HG03571 (cell line): ENCODE results near the gene KRT17.

Experiments used
- ATAC-seq: cut with Tn5 transposase; IDR thresholded peaks from one replicate; pipeline ENCODE4 v1.9.1; 2021; ENCODE audit not compliant: unreplicated experiment

KRT17 gene

DNA sequence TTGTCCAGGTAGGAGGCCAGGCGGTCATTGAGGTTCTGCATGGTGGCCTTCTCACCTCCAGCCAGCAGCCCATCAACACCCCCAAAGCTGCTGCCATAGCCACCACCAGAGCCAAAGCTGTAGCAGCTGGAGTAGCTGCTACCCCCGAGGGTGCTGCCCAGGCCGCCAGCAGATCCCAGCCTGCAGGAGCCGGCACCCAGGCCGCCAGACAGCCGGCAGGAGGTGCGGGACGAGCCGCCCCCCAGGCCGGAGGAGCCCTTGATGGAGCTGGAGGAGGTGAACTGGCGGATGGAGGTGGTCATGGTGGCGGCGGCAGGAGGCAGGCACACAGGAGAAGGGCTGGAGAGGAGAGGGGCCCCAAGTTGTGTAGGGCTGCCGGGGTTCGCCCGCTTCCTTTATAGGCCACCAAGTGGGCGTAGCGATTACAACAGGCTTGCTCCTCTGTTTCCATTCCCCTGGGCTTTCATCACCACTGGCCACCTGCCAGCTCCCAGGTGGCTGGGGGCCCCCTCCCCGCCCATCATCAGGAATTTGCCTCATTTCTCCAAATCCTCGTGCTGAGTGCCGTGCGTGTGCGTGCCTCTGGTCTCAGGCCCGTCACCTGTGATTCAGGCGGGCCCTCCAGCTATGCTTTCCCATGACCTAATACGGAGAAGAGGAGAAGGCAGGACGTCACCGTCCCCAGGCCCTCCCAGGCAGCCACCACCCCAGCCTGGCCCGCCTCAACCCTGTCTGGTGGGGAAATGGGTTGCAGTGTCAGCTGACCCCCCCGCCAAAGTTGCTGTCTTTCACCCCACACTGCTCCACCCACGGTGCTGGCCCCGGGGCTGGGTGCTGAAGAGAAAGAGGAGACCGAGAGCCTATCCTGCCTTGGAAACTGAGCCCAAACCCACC is at the start of gene KRT17:
Gene KRT17 (minus strand): TSS at position 368 of the 894 bp plus-strand sequence. CDS start 66 bp downstream, at position 302.
- no peak for ATAC-seq

- no peak for ATAC-seq
Measured at GRCh38 chr17:41672153-41672552, 47.8 kb upstream of the KRT17 start.

DNA sequence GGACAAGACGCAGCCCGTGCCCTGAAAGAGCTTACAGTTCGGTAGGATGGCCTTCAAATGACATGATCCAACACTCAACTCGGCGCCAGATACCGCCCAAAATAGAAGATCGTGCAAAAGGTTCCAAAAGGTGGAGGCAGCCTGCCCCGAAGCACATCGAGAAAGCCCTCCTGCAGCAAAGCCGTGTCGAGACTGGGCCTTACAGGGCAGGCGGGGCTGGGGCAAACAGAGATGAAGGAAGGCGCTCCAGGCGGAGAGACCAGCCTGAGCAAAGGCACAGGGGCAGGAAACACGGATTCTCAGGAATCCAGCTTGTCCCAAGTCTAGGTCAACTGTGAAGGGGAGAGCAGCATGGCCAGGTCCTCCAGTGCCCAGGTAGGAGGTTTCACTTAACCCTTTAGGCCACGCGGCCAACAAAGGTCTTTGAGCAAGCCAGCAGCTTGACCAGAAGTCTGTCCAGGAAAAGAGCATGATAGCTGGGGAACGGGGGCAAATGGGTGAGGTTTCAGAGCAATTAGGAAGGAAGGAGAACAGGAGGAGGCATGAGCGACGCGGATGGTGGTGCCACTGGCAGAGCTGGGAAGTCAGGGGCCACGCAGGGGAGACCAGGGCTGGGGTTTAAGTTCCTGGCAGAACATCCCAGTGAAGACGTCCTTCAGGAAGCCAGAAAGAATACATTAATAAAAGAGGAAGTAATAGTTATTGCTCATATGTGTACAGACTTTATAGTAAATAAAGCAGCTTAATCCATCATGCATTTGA is 43.1 kb upstream of the KRT17 start:
- ATAC-seq, result no peak

DNA sequence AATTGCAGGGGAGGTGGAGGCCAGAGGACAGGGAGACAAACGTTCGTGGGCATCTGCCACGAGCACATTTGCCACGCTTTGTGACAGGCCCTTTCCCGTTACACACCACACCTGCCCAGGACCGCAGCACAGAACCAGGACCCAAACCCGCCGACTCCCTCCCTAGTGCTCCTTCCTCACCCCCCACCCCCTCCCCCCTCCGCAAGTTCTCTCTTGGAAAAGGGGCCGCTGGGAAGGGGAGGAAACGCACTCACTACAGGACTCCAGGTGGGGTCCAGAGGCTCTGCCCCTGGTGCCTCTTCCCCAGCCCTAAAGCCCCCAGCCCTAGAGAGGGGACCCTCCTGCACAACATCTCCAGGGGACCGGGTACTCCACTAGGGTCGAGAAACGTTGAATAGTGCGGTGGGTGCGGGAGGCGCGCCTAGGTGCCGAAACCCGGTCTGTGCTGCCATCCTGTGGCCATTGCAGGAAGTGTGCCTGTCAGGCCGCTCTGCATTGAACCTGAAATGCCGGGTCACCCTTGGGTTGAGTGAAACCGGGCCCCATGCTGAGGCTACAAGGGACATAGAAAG is 42.4 kb upstream of the KRT17 start:
- ATAC-seq, result peak; percentile 37

- ATAC-seq, result peak; percentile 33
Measured at GRCh38 chr17:41666237-41666641, 41.9 kb upstream of the KRT17 start.

- ATAC-seq, result peak; percentile 56
Measured at GRCh38 chr17:41665566-41666236, 41.3 kb upstream of the KRT17 start.

DNA sequence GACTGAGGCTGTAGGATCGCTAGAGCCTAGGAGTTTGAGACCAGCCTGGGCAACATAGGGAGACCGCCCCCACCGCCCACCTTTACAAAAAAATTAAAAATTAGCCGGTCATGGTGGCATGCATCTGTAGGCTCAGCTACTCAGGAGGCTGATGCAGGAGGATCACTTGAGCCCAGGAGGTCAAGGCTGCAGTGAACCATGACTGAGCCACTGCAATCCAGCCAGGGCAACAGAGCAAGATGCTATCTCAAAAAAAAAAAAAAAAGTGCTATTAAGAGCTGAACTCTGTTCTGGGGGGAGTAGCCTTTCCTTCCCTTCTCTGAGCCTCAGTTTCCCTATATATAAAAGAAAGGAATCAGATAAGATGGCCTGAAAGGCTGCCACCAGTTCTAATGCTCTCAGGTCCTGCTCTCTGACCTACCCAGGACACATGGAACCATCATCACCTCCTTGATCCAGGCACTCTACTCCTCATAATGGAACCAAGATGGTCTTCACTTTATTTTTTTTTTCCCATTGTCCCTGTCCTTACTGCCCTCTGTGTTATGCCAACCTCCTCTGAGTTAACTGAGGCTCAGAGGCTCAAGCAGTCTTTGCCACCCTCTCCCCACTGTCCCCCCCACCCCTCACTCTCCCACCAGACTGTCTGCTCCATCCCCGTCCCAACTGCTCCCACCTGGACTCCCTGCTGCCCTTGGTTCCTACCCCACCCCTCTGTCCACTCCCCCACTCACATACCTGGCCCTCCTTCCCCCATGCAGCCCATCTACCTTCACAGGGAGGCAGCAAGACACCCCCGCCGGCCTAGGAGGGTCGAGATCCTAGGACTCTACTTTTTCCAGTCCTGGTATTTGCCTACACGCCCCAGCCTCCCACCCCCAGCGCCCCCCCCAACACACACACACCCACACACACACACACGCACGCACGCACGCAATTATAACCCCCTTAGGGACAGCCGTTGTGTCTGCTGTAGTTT is 40.5 kb upstream of the KRT17 start:
- no peak for ATAC-seq

DNA sequence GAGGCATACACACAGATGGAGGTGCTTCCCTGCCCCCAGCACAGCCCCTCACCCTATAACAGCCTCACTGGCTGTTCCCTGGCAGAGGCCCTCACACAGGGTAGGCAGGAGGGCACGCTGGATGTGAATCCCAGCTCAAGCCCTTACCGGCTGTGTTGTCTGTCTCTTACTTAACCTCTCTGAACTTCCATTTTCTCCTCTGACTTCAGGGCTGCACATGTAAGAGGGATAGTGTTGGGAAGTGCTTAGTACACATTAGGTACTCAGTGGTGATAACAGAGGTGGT is 39.7 kb upstream of the KRT17 start:
- ATAC-seq, result no peak

DNA sequence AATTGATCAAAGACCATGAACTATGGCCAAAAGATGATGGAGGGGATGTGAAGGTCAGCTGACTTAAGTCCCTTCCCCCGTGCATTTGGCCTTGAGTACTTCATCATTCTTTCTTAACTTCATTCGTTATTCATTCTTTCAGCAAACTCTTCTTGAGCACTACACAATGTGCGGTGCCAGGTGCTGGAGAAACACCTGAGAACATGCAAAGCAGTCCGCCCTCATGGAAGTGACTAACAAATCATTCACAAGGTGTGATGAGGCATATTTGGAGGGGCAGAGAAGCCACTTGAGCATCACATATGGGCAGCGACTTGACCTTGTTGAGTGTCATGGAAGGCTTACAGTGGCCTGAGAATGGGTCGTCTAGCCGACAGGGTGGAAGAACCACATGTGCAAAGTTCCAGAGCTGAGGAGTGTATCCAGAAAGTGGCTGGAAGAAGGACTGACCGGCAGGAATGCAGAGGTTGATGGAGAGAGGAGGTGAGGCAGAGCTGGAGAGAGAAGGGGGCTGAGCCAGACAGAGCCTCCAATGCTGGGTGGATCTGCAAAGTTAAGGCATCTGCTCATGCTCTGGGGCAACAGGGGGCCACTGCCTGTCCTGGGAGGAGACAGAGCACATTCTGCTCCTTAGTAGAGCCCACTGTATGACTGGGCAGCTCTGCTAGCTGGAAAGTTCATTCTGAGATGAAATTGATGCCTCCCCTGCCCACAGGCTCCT is 39.2 kb upstream of the KRT17 start:
- no peak for ATAC-seq

- no peak for ATAC-seq
Measured at GRCh38 chr17:41660221-41660711, 35.9 kb upstream of the KRT17 start.

DNA sequence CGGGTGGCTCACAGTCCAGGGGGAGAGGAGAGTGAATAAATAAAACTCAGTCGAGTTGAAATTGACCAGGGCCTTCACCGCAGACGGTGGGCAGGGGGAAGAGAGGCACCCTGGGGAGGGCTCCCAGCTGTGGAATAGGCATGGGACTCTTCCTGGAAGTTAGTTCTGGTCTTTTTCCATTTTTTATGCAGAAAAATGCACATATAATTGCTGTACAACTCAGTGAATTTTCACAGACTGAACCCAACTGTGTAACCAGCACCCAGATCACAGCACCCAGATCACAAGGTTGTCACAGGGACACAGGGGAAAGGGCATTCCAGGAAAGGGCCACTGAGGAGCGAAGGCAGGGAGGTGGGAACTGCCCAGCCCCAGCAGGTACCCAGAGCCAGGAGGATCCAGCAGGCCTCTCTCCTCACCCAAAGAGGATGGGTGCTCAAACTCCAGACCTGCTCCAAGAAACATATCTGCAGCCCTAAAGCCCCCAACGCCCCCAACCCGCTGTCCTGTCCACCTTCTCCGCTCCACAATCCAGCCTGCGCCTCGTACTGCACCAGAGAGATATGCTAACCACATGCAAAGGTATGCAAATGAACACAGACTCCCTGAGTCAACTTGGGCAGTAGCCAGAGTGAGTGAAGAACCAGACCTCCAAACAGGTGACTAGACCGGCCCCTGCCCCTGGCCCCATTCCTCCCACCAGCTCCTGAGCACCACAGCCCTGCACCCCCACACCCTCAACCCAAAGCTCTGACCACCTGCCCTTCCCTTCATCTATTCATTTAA is 35.2 kb upstream of the KRT17 start:
- no peak for ATAC-seq

- no peak for ATAC-seq
Measured at GRCh38 chr17:41658846-41659245, 34.5 kb upstream of the KRT17 start.

DNA sequence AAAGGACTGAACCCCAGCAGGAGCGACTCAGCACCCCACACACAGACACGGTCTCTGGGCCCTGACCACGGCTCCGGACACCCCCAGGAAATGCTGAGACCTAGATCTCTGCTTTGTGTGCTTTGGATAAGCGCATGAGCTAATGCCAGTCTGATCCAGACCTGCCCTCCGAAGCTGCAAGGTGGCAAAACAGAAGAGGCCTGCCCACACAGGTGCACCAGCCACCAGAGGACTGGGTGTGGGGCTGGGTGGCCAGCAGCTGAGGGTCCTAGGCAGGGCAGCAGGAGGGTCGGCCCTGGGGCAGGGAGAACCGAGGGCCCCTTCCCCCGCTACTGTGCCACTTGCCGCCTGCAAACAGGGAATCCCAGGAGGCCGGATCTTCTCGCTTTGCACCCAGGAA is 33.6 kb upstream of the KRT17 start:
- ATAC-seq, result no peak

DNA sequence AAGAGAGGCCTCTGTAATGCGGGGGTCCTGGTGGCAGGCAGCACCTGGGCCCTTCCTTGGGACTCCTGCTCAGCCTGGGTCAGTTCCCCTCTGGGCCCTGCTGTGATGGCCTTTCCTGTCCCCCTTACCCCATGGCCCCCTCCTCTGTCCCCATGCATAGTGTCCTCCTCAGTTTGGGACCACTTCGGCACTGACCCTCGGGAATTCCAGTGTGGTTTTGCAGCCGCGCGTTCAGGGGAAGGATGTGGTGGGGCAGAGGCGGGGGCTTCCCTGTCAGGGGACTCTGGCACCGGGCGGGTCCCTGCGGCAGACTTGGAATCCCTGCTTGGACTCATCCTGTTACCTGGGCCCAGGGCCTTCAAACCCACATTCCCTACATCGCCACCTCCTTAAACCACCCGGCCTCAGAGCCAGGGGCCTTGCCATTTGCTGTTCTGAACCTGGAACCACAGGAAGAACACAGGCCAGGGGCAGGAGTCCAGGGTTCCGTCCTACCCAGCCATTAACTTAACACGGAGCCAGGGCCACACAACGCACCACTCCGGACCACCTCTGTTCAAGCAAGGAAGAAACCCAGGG is 32.9 kb upstream of the KRT17 start:
- no peak for ATAC-seq

GRCh38 chr17:41656249-41657023 is 32.1 kb upstream of the KRT17 start:
- no peak for ATAC-seq

DNA sequence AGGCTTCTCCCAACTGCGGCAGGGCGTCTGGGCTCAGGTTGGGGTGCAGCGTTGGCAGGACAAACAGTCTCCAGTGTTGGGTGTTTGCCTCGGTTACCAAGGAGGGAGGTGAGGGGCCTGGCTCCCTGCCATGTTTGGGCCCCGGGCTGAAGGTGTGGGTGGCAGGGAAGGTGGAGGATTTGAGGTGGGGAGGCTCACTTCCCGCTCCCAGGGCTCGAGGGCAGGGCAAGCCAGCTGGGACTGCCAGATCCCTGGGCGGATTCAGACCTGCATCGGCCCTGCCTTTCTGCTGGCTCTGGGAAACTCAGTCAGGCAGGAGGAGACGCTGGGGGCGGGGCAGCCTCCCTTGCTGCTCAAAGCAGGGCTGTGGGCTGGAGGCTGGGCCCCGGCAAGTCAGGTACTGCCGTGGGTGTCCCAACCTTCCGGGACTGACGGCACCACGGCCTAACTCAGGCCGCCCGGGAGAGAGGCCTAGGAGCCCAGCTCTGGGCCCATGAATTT is 31.3 kb upstream of the KRT17 start:
- ATAC-seq, result no peak
